ENCODE results near the gene ANKS1B. TPM values are rescaled to one million over a fixed set of nuclear protein-coding genes. Genes with fewer than 3 reads are reported as not detected.
"Not testable (repeated sequence)": the region's sequence is repeated elsewhere in the genome, so short reads cannot be mapped to it uniquely, and the experiment has no call there.

ANKS1B gene
- total RNA-seq, 1 donor from 2014 or later, result 3.6 TPM

GRCh38 chr12:99302874-99303273 is 681.9 kb downstream of the ANKS1B start:
- ATAC-seq (peak; percentile 73), DNase-seq (ENCODE audit: low spot score) (no peak)

GRCh38 chr12:99287136-99287535 is 697.6 kb downstream of the ANKS1B start:
- DNase-seq (ENCODE audit: low spot score), result no peak

GRCh38 chr12:99284161-99284560 is 700.6 kb downstream of the ANKS1B start:
- ATAC-seq (no peak), DNase-seq (ENCODE audit: low spot score) (no peak)

More at GRCh38 chr12:99287136-99287535, 697.6 kb downstream of the ANKS1B start:
- ATAC-seq, result no peak

GRCh38 chr12:99282624-99283023 is 702.1 kb downstream of the ANKS1B start:
- DNase-seq (ENCODE audit: low spot score) (no peak), ATAC-seq (no peak)

- DNase-seq (ENCODE audit: low spot score), result no peak
Measured at GRCh38 chr12:99282086-99282485, 702.6 kb downstream of the ANKS1B start.

GRCh38 chr12:99281277-99281676 is 703.5 kb downstream of the ANKS1B start:
- no peak for ATAC-seq

More at GRCh38 chr12:99282086-99282485, 702.6 kb downstream of the ANKS1B start:
- ATAC-seq, result no peak

GRCh38 chr12:99278899-99279298 is 705.8 kb downstream of the ANKS1B start:
- no peak for ATAC-seq
- no peak for DNase-seq (ENCODE audit: low spot score)

More at GRCh38 chr12:99281277-99281676, 703.5 kb downstream of the ANKS1B start:
- DNase-seq (ENCODE audit: low spot score), result no peak

- DNase-seq (ENCODE audit: low spot score) (no peak), ATAC-seq (no peak)
Measured at GRCh38 chr12:99277591-99278379, 707.0 kb downstream of the ANKS1B start.

GRCh38 chr12:99271071-99271470 is 713.7 kb downstream of the ANKS1B start:
- ATAC-seq (no peak), DNase-seq (ENCODE audit: low spot score) (no peak)

GRCh38 chr12:99267038-99267437 is 717.7 kb downstream of the ANKS1B start:
- ATAC-seq (no peak), DNase-seq (ENCODE audit: low spot score) (no peak)

GRCh38 chr12:99265648-99266047 is 719.1 kb downstream of the ANKS1B start:
- DNase-seq (ENCODE audit: low spot score) (no peak), ATAC-seq (no peak)

GRCh38 chr12:99261256-99261655 is 723.5 kb downstream of the ANKS1B start:
- DNase-seq (ENCODE audit: low spot score) (no peak), ATAC-seq (no peak)

- ATAC-seq, result no peak
- no peak for DNase-seq (ENCODE audit: low spot score)
Measured at GRCh38 chr12:99260456-99260996, 724.2 kb downstream of the ANKS1B start.

- DNase-seq (ENCODE audit: low spot score) (peak; percentile 48), ATAC-seq (peak; percentile 93)
Measured at GRCh38 chr12:99259040-99259934, 725.4 kb downstream of the ANKS1B start.

- ATAC-seq (no peak), DNase-seq (ENCODE audit: low spot score) (no peak)
Measured at GRCh38 chr12:99257672-99258071, 727.1 kb downstream of the ANKS1B start.

- ATAC-seq (peak; percentile 60), DNase-seq (ENCODE audit: low spot score) (no peak)
Measured at GRCh38 chr12:99253068-99253467, 731.7 kb downstream of the ANKS1B start.

- no peak for ATAC-seq
- DNase-seq (ENCODE audit: low spot score), result no peak
Measured at GRCh38 chr12:99250091-99250490, 734.6 kb downstream of the ANKS1B start.

GRCh38 chr12:99249543-99249942 is 735.2 kb downstream of the ANKS1B start:
- no peak for DNase-seq (ENCODE audit: low spot score)
- ATAC-seq, result no peak

- not testable (repeated sequence) for DNase-seq (ENCODE audit: low spot score); ATAC-seq
Measured at GRCh38 chr12:99237907-99238538, 746.7 kb downstream of the ANKS1B start.

- DNase-seq (ENCODE audit: low spot score) (no peak), ATAC-seq (no peak)
Measured at GRCh38 chr12:99235381-99235780, 749.4 kb downstream of the ANKS1B start.

- ATAC-seq, result no peak
Measured at GRCh38 chr12:99234702-99235101, 750.0 kb downstream of the ANKS1B start.

More at GRCh38 chr12:99234702-99235101, 750.0 kb downstream of the ANKS1B start:
- no peak for DNase-seq (ENCODE audit: low spot score)

All from left lobe of liver (tissue), 2 donors.